H9 (cell line): ENCODE data around the gene KLHL2. TPM values are rescaled to one million over a fixed set of nuclear protein-coding genes. Genes with fewer than 3 reads are reported as not detected.

Experiments used
- DNase-seq: peaks from one replicate; pipeline ENCODE4 v3.0.0-alpha.2; 2017
- H2AFZ ChIP-seq: one replicate; pipeline ENCODE4 v1.6.1; 2013; ENCODE audit warnings: mild to moderate bottlenecking, low read length, control low read depth, moderate library complexity
- H2AK5ac ChIP-seq: 2 replicates; pipeline ENCODE4 v1.6.1; 2013; ENCODE audit warnings: low read length, control low read depth, mixed read lengths; ENCODE audit not compliant: insufficient read length
- H2BK120ac ChIP-seq: one replicate; pipeline ENCODE4 v1.6.1; 2013; ENCODE audit warnings: low read depth, mild to moderate bottlenecking, low read length, control low read depth, inconsistent platforms; ENCODE audit not compliant: poor library complexity, severe bottlenecking
- H2BK12ac ChIP-seq: 2 replicates; pipeline ENCODE4 v1.6.1; 2013; ENCODE audit warnings: low read length, control low read depth, mixed read lengths, low read depth; ENCODE audit not compliant: insufficient read length
- H2BK15ac ChIP-seq: 2 replicates; pipeline ENCODE4 v1.6.1; 2013; ENCODE audit warnings: low read depth, low read length, control low read depth
- H2BK20ac ChIP-seq: one replicate; pipeline ENCODE4 v1.6.1; 2013; ENCODE audit warnings: low read depth, mild to moderate bottlenecking, low read length, control low read depth, inconsistent platforms; ENCODE audit not compliant: poor library complexity, severe bottlenecking
- H2BK5ac ChIP-seq: 2 replicates; pipeline ENCODE4 v1.6.1; 2013; ENCODE audit warnings: low read length, control low read depth, mixed read lengths; ENCODE audit not compliant: insufficient read length
- H3K14ac ChIP-seq: 2 replicates; pipeline ENCODE4 v1.6.1; 2013; ENCODE audit warnings: low read length, control low read depth; ENCODE audit not compliant: insufficient read depth
- H3K18ac ChIP-seq: 2 replicates; pipeline ENCODE4 v1.6.1; 2013; ENCODE audit warnings: low read depth, mild to moderate bottlenecking, mixed read lengths, low read length, control low read depth; ENCODE audit not compliant: insufficient read length
- H3K23ac ChIP-seq: 2 replicates; pipeline ENCODE4 v1.6.1; 2013; ENCODE audit warnings: low read length, control low read depth, mixed read lengths, low read depth; ENCODE audit not compliant: insufficient read length
- H3K23me2 ChIP-seq: 2 replicates; pipeline ENCODE4 v1.6.1; 2013; ENCODE audit warnings: low read depth, mild to moderate bottlenecking, mixed read lengths, low read length, control low read depth; ENCODE audit not compliant: insufficient read length, poor library complexity, severe bottlenecking
- H3K27ac ChIP-seq: 2 replicates; pipeline ENCODE4 v1.5.1; 2013; ENCODE audit warnings: low read length, control low read depth, mixed read lengths, low read depth; ENCODE audit not compliant: insufficient read length
- H3K27me3 ChIP-seq: 2 replicates; pipeline ENCODE4 v1.6.1; 2013; ENCODE audit warnings: low read length, control low read depth, inconsistent platforms; ENCODE audit not compliant: insufficient read depth
- H3K4ac ChIP-seq: 2 replicates; pipeline ENCODE4 v1.6.1; 2013; ENCODE audit warnings: low read depth, mild to moderate bottlenecking, control low read depth, inconsistent platforms, low read length, moderate library complexity
- H3K4me1 ChIP-seq: 2 replicates; pipeline ENCODE4 v1.6.1; 2013; ENCODE audit warnings: low read length, control low read depth, inconsistent platforms; ENCODE audit not compliant: insufficient read depth
- H3K4me2 ChIP-seq: 2 replicates; pipeline ENCODE4 v1.6.1; 2013; ENCODE audit warnings: low read length, control low read depth, mixed read lengths; ENCODE audit not compliant: insufficient read length, insufficient read depth
- H3K56ac ChIP-seq: 2 replicates; pipeline ENCODE4 v1.6.1; 2013; ENCODE audit warnings: low read depth, mild to moderate bottlenecking, mixed read lengths, low read length, control low read depth; ENCODE audit not compliant: insufficient read length
- H3K79me1 ChIP-seq: 2 replicates; pipeline ENCODE4 v1.6.1; 2013; ENCODE audit warnings: low read depth, mild to moderate bottlenecking, moderate library complexity, low read length, control low read depth, inconsistent platforms; ENCODE audit not compliant: insufficient read depth, poor library complexity, severe bottlenecking
- H3K79me2 ChIP-seq: 2 replicates; pipeline ENCODE4 v1.6.1; 2013; ENCODE audit warnings: low read length, control low read depth, inconsistent platforms; ENCODE audit not compliant: insufficient read depth
- H3K9ac ChIP-seq: 2 replicates; pipeline ENCODE4 v1.6.1; 2013; ENCODE audit warnings: low read length, control low read depth, mixed read lengths; ENCODE audit not compliant: insufficient read length; ENCODE audit errors: extremely low read depth
- H3K9me3 ChIP-seq: one replicate; pipeline ENCODE4 v1.6.1; 2013; ENCODE audit warnings: low read depth, low read length, inconsistent platforms; ENCODE audit not compliant: control insufficient read depth
- H3T11ph ChIP-seq: one replicate; pipeline ENCODE4 v1.6.1; 2013; ENCODE audit warnings: mild to moderate bottlenecking, low read length, control low read depth, inconsistent platforms
- H4K20me1 ChIP-seq: one replicate; pipeline ENCODE4 v1.6.1; 2013; ENCODE audit not compliant: control insufficient read depth, insufficient read length, insufficient read depth
- H4K5ac ChIP-seq: 2 replicates; pipeline ENCODE4 v1.6.1; 2013; ENCODE audit warnings: low read depth, mild to moderate bottlenecking, mixed read lengths, low read length, control low read depth; ENCODE audit not compliant: insufficient read length
- H4K8ac ChIP-seq: replicated peaks from 2 replicates; pipeline ENCODE4 v1.6.1; 2013; ENCODE audit warnings: low read length, control low read depth, mixed read lengths, low read depth; ENCODE audit not compliant: insufficient read length
- H4K91ac ChIP-seq: 2 replicates; pipeline ENCODE4 v1.6.1; 2013; ENCODE audit warnings: low read depth, mild to moderate bottlenecking, moderate library complexity, mixed read lengths, low read length, control low read depth; ENCODE audit not compliant: insufficient read length
- H3K27ac Mint-ChIP-seq, 3 experiments: 2 replicates in 2 of 3; 3 replicates in 1 of 3; pipeline ENCODE4 v1.8.0; 2020 to 2021; ENCODE audit warnings: mixed read lengths in 3 of 3, mild to moderate bottlenecking in 1 of 3, moderate library complexity in 1 of 3
- H3K27me3 Mint-ChIP-seq: 2 replicates; pipeline ENCODE4 v1.8.0; 2021; ENCODE audit warnings: low read depth, mild to moderate bottlenecking, moderate library complexity, mixed read lengths
- H3K36me3 Mint-ChIP-seq, 3 experiments: 2 replicates in 2 of 3; 3 replicates in 1 of 3; pipeline ENCODE4 v1.8.0; 2020 to 2021; ENCODE audit warnings: low read depth in 3 of 3, mixed read lengths in 3 of 3; ENCODE audit not compliant: insufficient read depth in 1 of 3
- H3K4me1 Mint-ChIP-seq, 2 experiments: 2 replicates each; pipeline ENCODE4 v1.8.0; 2020; ENCODE audit warnings: mixed read lengths in 2 of 2
- H3K4me3 Mint-ChIP-seq, 2 experiments: 2 replicates in 1 of 2; 3 replicates in 1 of 2; pipeline ENCODE4 v1.8.0; 2020 to 2021; ENCODE audit warnings: mild to moderate bottlenecking in 2 of 2, mixed read lengths in 2 of 2, moderate library complexity in 1 of 2
- H3K9me3 Mint-ChIP-seq, 2 experiments: 2 replicates in 1 of 2; 3 replicates in 1 of 2; pipeline ENCODE4 v1.8.0; 2020; ENCODE audit warnings: mild to moderate bottlenecking in 2 of 2, mixed read lengths in 2 of 2, moderate library complexity in 1 of 2
- WGBS: extraction: QIAGEN DNeasy Blood & Tissue Kit; methylation state at CpG from one replicate; pipeline ENCODE4 v1.1.7; 2013; ENCODE audit warnings: missing lambda C conversion rate, low lambda C conversion rate, mixed read lengths; ENCODE audit not compliant: insufficient read length; ENCODE audit errors: extremely low coverage; 5-methylcytosine and 5-hydroxymethylcytosine counted together
- total RNA-seq: library from RNA; stranded (reverse); gene quantifications from 2 replicates; pipeline ENCODE4 v1.2.1, GENCODE V29; 2021
- TF ChIP-seq, protein P1 (sequence below): fragments of 200-600 bp; sonication (generic); conservative IDR thresholded peaks from 3 replicates; pipeline ENCODE4 v1.8.0; 2021; ENCODE audit warnings: antibody characterized with exemption, mild to moderate bottlenecking

KLHL2 gene
- total RNA-seq, 1 experiment from 2014 or later = 14.3 TPM

DNA sequence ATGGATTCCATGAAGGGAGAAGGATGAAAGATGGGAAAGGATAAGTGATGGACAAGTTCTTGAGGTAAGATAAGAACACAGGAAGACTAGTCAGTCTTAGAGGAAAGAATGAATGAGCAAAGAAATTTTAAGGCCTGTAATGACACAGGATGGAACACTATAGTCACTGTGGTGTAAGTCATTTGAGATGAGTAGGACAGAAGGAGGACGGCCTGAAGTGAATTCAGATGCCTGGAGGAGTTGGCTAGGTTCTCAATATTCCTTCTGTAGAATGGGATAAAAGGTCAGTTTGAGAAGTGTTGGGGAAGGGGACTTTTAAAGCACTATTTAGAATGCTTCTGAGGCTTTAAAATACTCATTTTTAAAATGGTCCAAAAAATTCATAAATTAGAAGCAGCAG is 124.0 kb downstream of the KLHL2 start:
- Histone ChIP-seq H3K56ac (no peak overlapping the region), H2BK120ac (no peak overlapping the region), H3K27ac (no peak overlapping the region), H2AFZ (no peak overlapping the region), H3K79me1 (no peaks in the 10 kb centered on the region), H2AK5ac (no peak overlapping the region), H3K14ac (no peak overlapping the region), H3K79me2 (peaks cover 72% of the 10 kb centered on the region), H3K4me1 (no peaks in the 10 kb centered on the region; the same call in 1 of the 2 replicates), H2BK12ac (no peak overlapping the region), H4K5ac (no peak overlapping the region), H3K4me2 (peak overlapping the region; percentile 94), H3K23ac (no peak overlapping the region), H2BK15ac (no peak overlapping the region), H3T11ph (no peak overlapping the region), H2BK5ac (no peak overlapping the region), H3K18ac (no peak overlapping the region), H4K8ac (no peak overlapping the region), H3K9me3 (no peaks in the 10 kb centered on the region), H2BK20ac (no peak overlapping the region), H3K4ac (no peak overlapping the region), H4K20me1 (no peaks in the 10 kb centered on the region), H4K91ac (no peak overlapping the region), H3K27me3 (no peaks in the 10 kb centered on the region), H3K23me2 (peaks cover 11% of the 10 kb centered on the region), H3K9ac (no peak overlapping the region)
- Mint-ChIP-seq H3K27ac (peak overlapping the region in 2 of 3 experiments; percentile 34 to 49; a peak in 4 of 7 replicates), H3K4me3 (peak overlapping the region in 1 of 2 experiments; percentile 49; a peak in 2 of 5 replicates), H3K9me3 (no peaks in the 10 kb centered on the region), H3K4me1 (peaks cover 43 to 46% of the 10 kb centered on the region in 2 experiments), H3K27me3 (no peaks in the 10 kb centered on the region), H3K36me3 (peaks cover 31 to 43% (median 37%) of the 10 kb centered on the region in 3 experiments)
- WGBS = no CpG with 5 or more reads among the region's 1 CpG
- DNase-seq = no peak
- TF ChIP-seq, protein P1, sequence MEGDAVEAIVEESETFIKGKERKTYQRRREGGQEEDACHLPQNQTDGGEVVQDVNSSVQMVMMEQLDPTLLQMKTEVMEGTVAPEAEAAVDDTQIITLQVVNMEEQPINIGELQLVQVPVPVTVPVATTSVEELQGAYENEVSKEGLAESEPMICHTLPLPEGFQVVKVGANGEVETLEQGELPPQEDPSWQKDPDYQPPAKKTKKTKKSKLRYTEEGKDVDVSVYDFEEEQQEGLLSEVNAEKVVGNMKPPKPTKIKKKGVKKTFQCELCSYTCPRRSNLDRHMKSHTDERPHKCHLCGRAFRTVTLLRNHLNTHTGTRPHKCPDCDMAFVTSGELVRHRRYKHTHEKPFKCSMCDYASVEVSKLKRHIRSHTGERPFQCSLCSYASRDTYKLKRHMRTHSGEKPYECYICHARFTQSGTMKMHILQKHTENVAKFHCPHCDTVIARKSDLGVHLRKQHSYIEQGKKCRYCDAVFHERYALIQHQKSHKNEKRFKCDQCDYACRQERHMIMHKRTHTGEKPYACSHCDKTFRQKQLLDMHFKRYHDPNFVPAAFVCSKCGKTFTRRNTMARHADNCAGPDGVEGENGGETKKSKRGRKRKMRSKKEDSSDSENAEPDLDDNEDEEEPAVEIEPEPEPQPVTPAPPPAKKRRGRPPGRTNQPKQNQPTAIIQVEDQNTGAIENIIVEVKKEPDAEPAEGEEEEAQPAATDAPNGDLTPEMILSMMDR = no peak
